Measurements from ENCODE around the gene MATCAP1.

Gene MATCAP1

DNA sequence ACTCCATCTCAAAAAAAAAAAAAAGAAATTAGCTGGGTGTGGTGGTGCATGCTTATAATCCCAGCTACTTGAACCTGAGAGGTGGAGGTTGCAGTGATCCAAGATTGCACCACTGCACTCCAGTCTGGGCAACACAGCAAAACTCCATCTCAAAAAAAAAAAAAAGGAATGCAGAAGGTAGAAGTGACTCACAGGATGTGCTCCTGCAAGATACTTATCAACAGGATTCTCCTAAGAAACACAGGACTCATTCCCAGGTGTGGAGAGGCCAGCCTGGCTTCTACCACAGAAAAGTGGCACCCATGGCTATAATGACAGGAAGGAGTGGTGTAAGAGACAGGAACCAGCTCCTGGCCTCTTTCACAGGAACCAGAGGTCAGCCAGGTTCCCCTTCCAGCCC, 29.0 kb upstream of the MATCAP1 start:
- H3K4me2 ChIP-seq (ENCODE audit: low read length): peak overlapping the region; percentile 1
- no peak overlapping the region for H2BK120ac ChIP-seq (ENCODE audit: insufficient read depth, low read length, poor library complexity)
- no peak overlapping the region for H2BK12ac ChIP-seq (ENCODE audit: low read length)
- H4K12ac ChIP-seq (ENCODE audit: low read depth, low read length): no peak overlapping the region
- DNase-seq: peak; percentile 66 to 84
- H3K4me1 ChIP-seq (ENCODE audit: control insufficient read depth in 1 of 2, insufficient read depth in 2 of 2, low read length in 2 of 2): peaks cover 14 to 19% of the 10 kb centered on the region in 2 experiments
- no peak overlapping the region for H3K4me3 ChIP-seq (ENCODE audit: low read depth, low read length)
- no peaks in the 10 kb centered on the region for H3K27me3 ChIP-seq (ENCODE audit: insufficient read depth, low read length)
- no peak overlapping the region for H2AFZ ChIP-seq (ENCODE audit: insufficient read depth, low read length, poor library complexity)
- H3K9ac ChIP-seq (ENCODE audit: low read length): no peak overlapping the region
- H3K23ac ChIP-seq (ENCODE audit: low read length): no peak overlapping the region
- no peak overlapping the region for H3K18ac ChIP-seq (ENCODE audit: low read length)
- no peak overlapping the region for H2BK5ac ChIP-seq (ENCODE audit: low read depth, low read length, poor library complexity)
- H4K91ac ChIP-seq (ENCODE audit: low read depth, low read length): no peak overlapping the region
- no peaks in the 10 kb centered on the region for H3K36me3 ChIP-seq (ENCODE audit: control insufficient read depth in 1 of 2, insufficient read depth in 2 of 2, low read length in 2 of 2)
- H3K79me1 ChIP-seq (ENCODE audit: low read length): peaks cover 6% of the 10 kb centered on the region
- H3K79me2 ChIP-seq (ENCODE audit: control insufficient read depth, insufficient read depth, low read length, poor library complexity): peaks cover 2% of the 10 kb centered on the region
- no peak overlapping the region for H2AK5ac ChIP-seq (ENCODE audit: low read length)
- no peak overlapping the region for H3K4ac ChIP-seq (ENCODE audit: low read depth, low read length)
- H3K9me3 ChIP-seq (ENCODE audit: insufficient read depth, low read depth, low read length): peaks cover 2% of the 10 kb centered on the region
- no peak overlapping the region for H3K14ac ChIP-seq (ENCODE audit: low read length)
- H4K8ac ChIP-seq (ENCODE audit: low read depth, low read length): no peak overlapping the region
- peak overlapping the region; percentile 72 for H3K27ac ChIP-seq (ENCODE audit: low read depth, low read length)

DNA sequence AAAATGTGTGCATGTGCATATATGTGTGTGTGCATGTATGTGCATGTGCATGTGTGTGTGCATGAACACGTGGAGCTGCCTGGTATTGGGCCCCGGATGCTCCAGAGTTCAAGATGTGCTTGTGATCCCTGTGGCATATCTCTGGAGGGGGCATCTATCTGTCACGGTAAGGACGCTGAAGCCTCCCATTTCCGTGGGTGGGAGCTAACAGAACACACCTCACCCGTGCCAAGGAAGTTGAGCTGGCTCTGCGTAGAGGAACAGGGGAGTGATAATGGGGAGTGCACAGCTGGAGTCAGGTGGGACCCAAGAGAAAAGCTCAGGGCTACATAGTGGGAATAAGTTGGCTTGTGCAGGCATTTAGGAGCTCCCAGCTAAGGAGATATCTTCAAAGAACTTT, 27.9 kb upstream of the MATCAP1 start:
- Histone ChIP-seq H3K79me2 (ENCODE audit: control insufficient read depth, insufficient read depth, low read length, poor library complexity) (peaks cover 2% of the 10 kb centered on the region), H2BK12ac (ENCODE audit: low read length) (no peak overlapping the region), H2AK5ac (ENCODE audit: low read length) (no peak overlapping the region), H3K4me1 (ENCODE audit: control insufficient read depth in 1 of 2, insufficient read depth in 2 of 2, low read length in 2 of 2) (peaks cover 25 to 30% of the 10 kb centered on the region in 2 experiments), H3K9ac (ENCODE audit: low read length) (no peak overlapping the region), H3K4ac (ENCODE audit: low read depth, low read length) (no peak overlapping the region), H4K8ac (ENCODE audit: low read depth, low read length) (no peak overlapping the region), H2BK120ac (ENCODE audit: insufficient read depth, low read length, poor library complexity) (no peak overlapping the region), H3K4me2 (ENCODE audit: low read length) (no peak overlapping the region), H2BK5ac (ENCODE audit: low read depth, low read length, poor library complexity) (no peak overlapping the region), H3K23ac (ENCODE audit: low read length) (no peak overlapping the region), H3K9me3 (ENCODE audit: insufficient read depth, low read depth, low read length) (peaks cover 2% of the 10 kb centered on the region), H3K18ac (ENCODE audit: low read length) (no peak overlapping the region), H3K14ac (ENCODE audit: low read length) (no peak overlapping the region), H3K79me1 (ENCODE audit: low read length) (peaks cover 12% of the 10 kb centered on the region), H3K36me3 (ENCODE audit: control insufficient read depth in 1 of 2, insufficient read depth in 2 of 2, low read length in 2 of 2) (no peaks in the 10 kb centered on the region), H3K4me3 (ENCODE audit: low read depth, low read length) (no peak overlapping the region), H4K91ac (ENCODE audit: low read depth, low read length) (no peak overlapping the region), H3K27ac (ENCODE audit: low read depth, low read length) (no peak overlapping the region), H2AFZ (ENCODE audit: insufficient read depth, low read length, poor library complexity) (no peak overlapping the region), H4K12ac (ENCODE audit: low read depth, low read length) (no peak overlapping the region), H3K27me3 (ENCODE audit: insufficient read depth, low read length) (no peaks in the 10 kb centered on the region)
- no CpG with 5 or more reads among the region's 7 CpGs for WGBS (ENCODE audit: extremely low coverage, insufficient coverage, insufficient read length)
- no peak for DNase-seq

DNA sequence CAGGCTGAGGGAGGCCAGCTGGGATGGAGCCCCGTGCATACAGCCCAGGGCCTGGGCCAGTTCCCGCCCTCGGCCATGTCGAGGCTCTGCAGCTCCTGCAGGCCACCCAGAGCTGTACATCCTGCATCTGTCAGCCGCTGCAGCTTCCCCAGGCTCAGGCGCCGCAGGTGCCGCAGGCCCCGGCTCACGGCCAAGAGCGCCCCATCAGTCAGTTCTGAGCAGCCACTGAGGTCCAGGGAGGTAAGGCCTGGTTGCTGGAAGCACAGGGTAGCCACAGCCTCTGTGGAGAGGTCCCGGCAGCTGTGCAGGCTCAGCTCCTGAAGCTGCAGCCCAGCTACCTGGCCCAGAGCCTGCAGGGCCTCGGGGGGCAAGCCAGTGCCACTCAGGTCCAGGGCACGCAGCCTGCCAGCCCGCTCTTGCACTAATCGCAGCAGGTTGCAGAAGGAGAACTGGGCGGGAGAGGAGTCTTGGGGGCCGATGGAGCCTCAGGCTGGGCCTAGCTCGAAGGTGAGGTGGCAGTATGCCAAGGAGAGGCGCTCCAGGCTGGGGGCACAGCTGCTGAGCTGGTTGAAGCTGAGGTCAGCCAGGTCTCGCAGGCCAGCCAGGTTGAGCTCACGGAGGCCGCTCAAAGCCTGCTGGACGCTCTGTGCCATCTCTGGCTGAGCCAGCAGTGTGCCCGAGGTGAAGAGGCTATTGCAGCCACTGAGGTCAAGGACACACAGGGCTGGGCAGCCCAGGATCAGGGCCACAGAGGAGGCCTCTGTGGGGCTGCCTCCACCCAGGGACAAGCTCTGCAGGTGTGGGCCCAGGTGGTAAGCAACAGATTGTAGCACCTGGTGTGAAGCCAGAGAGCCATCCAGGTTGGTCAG, 26.5 kb upstream of the MATCAP1 start:
- Histone ChIP-seq H2AFZ (ENCODE audit: insufficient read depth, low read length, poor library complexity) (no peak overlapping the region), H3K79me1 (ENCODE audit: low read length) (peaks cover 15% of the 10 kb centered on the region), H3K14ac (ENCODE audit: low read length) (no peak overlapping the region), H3K4me3 (ENCODE audit: low read depth, low read length) (no peak overlapping the region), H2BK120ac (ENCODE audit: insufficient read depth, low read length, poor library complexity) (no peak overlapping the region), H3K36me3 (ENCODE audit: control insufficient read depth in 1 of 2, insufficient read depth in 2 of 2, low read length in 2 of 2) (no peaks in the 10 kb centered on the region), H3K9ac (ENCODE audit: low read length) (no peak overlapping the region), H3K27me3 (ENCODE audit: insufficient read depth, low read length) (no peaks in the 10 kb centered on the region), H2BK5ac (ENCODE audit: low read depth, low read length, poor library complexity) (no peak overlapping the region), H4K8ac (ENCODE audit: low read depth, low read length) (no peak overlapping the region), H3K18ac (ENCODE audit: low read length) (no peak overlapping the region), H3K4ac (ENCODE audit: low read depth, low read length) (no peak overlapping the region), H4K91ac (ENCODE audit: low read depth, low read length) (no peak overlapping the region), H3K4me2 (ENCODE audit: low read length) (no peak overlapping the region), H3K23ac (ENCODE audit: low read length) (no peak overlapping the region), H3K4me1 (ENCODE audit: control insufficient read depth in 1 of 2, insufficient read depth in 2 of 2, low read length in 2 of 2) (peaks cover 30 to 35% of the 10 kb centered on the region in 2 experiments), H2AK5ac (ENCODE audit: low read length) (no peak overlapping the region), H3K27ac (ENCODE audit: low read depth, low read length) (no peak overlapping the region), H2BK12ac (ENCODE audit: low read length) (no peak overlapping the region), H3K9me3 (ENCODE audit: insufficient read depth, low read depth, low read length) (peaks cover 2% of the 10 kb centered on the region), H4K12ac (ENCODE audit: low read depth, low read length) (no peak overlapping the region), H3K79me2 (ENCODE audit: control insufficient read depth, insufficient read depth, low read length, poor library complexity) (peaks cover 2% of the 10 kb centered on the region)
- DNase-seq: no peak
- WGBS (ENCODE audit: extremely low coverage, insufficient coverage, insufficient read length): no CpG with 5 or more reads among the region's 25 CpGs

DNA sequence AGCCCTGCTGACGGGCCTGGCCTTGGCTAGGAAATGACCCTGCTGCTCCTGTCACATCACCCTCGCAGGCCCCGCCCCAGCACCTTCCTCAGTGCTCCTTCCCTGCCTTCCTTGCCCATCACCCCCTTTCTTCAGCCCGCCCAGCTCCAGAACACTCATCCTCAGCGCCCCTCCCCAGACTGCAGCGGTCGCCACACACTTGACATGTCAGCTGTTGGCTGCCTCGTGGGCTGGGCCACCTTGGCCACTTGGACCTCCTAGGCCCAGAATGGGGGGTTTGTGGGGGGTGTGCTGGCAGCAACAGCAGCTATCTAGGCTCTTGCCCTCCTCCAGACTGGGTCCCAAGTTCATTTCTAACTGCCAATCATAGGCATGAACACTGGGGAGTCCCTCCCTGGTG, 25.8 kb upstream of the MATCAP1 start:
- Histone ChIP-seq H3K27ac (ENCODE audit: low read depth, low read length) (no peak overlapping the region), H4K91ac (ENCODE audit: low read depth, low read length) (no peak overlapping the region), H3K4me2 (ENCODE audit: low read length) (no peak overlapping the region), H3K27me3 (ENCODE audit: insufficient read depth, low read length) (no peaks in the 10 kb centered on the region), H3K14ac (ENCODE audit: low read length) (no peak overlapping the region), H3K4ac (ENCODE audit: low read depth, low read length) (no peak overlapping the region), H3K23ac (ENCODE audit: low read length) (no peak overlapping the region), H3K79me1 (ENCODE audit: low read length) (peaks cover 15% of the 10 kb centered on the region), H3K18ac (ENCODE audit: low read length) (no peak overlapping the region), H2BK12ac (ENCODE audit: low read length) (no peak overlapping the region), H3K79me2 (ENCODE audit: control insufficient read depth, insufficient read depth, low read length, poor library complexity) (peaks cover 2% of the 10 kb centered on the region), H3K36me3 (ENCODE audit: control insufficient read depth in 1 of 2, insufficient read depth in 2 of 2, low read length in 2 of 2) (no peaks in the 10 kb centered on the region), H4K12ac (ENCODE audit: low read depth, low read length) (no peak overlapping the region), H4K8ac (ENCODE audit: low read depth, low read length) (no peak overlapping the region), H3K9ac (ENCODE audit: low read length) (no peak overlapping the region), H3K4me1 (ENCODE audit: control insufficient read depth in 1 of 2, insufficient read depth in 2 of 2, low read length in 2 of 2) (peaks cover 30 to 35% of the 10 kb centered on the region in 2 experiments), H2AK5ac (ENCODE audit: low read length) (peak overlapping the region; percentile 22), H3K9me3 (ENCODE audit: insufficient read depth, low read depth, low read length) (peaks cover 2% of the 10 kb centered on the region), H2BK5ac (ENCODE audit: low read depth, low read length, poor library complexity) (no peak overlapping the region), H2AFZ (ENCODE audit: insufficient read depth, low read length, poor library complexity) (no peak overlapping the region), H3K4me3 (ENCODE audit: low read depth, low read length) (no peak overlapping the region), H2BK120ac (ENCODE audit: insufficient read depth, low read length, poor library complexity) (no peak overlapping the region)
- no CpG with 5 or more reads among the region's 8 CpGs for WGBS (ENCODE audit: extremely low coverage, insufficient coverage, insufficient read length)
- DNase-seq: no peak

Data from trophoblast cell (in vitro differentiated cells and primary cell).